SK-N-SH treated with all-trans-retinoic acid at 6 μM for 48 hours (cell line): ENCODE measurements around the gene LIMK1.

ENCODE experiments used
- ATAC-seq: fragments of 200-7000 bp; cut with Tn5 transposase; 3 replicates; pipeline ENCODE4 v1.9.1; 2020; ENCODE audit warnings: mild to moderate bottlenecking, moderate library complexity
- ARNTL ChIP-seq: fragments of 450-650 bp; formaldehyde crosslinking; IDR thresholded peaks from 2 replicates; pipeline ENCODE4 v1.5.0; 2020; ENCODE audit warnings: low read depth, mild to moderate bottlenecking, moderate library complexity, borderline replicate concordance
- BACH2 ChIP-seq: fragments of 250-450 bp; sonication (Bioruptor Pico); IDR thresholded peaks from 2 replicates; pipeline ENCODE4 v1.9.0; 2021; ENCODE audit warnings: mild to moderate bottlenecking, borderline replicate concordance
- CSDC2 ChIP-seq: fragments of 250-450 bp; sonication (Bioruptor Pico); IDR thresholded peaks from 2 replicates; pipeline ENCODE4 v1.5.0; 2020; ENCODE audit warnings: mild to moderate bottlenecking, moderate library complexity
- ESRRG ChIP-seq: fragments of 250-450 bp; sonication (Bioruptor Pico); IDR thresholded peaks from 2 replicates; pipeline ENCODE4 v1.6.1; 2021; ENCODE audit warnings: mild to moderate bottlenecking
- GLIS3 ChIP-seq: fragments of 250-450 bp; sonication (Bioruptor Pico); IDR thresholded peaks from 2 replicates; pipeline ENCODE4 v1.5.0; 2020; ENCODE audit warnings: mild to moderate bottlenecking, moderate library complexity
- ISL1 ChIP-seq: fragments of 250-450 bp; sonication (Bioruptor Pico); IDR thresholded peaks from 2 replicates; pipeline ENCODE4 v2.1.2; 2022; ENCODE audit warnings: mild to moderate bottlenecking, moderate library complexity
- PPARA ChIP-seq: fragments of 250-450 bp; sonication (Bioruptor Pico); IDR thresholded peaks from 2 replicates; pipeline ENCODE4 v1.5.0; 2020; ENCODE audit warnings: mild to moderate bottlenecking, borderline replicate concordance
- RARB ChIP-seq: fragments of 250-450 bp; sonication (Bioruptor Pico); IDR thresholded peaks from 2 replicates; pipeline ENCODE4 v1.8.0; 2021; ENCODE audit warnings: mild to moderate bottlenecking, moderate library complexity
- SNAI2 ChIP-seq: fragments of 250-450 bp; sonication (Bioruptor Pico); IDR thresholded peaks from 2 replicates; pipeline ENCODE4 v1.5.0; 2020; ENCODE audit warnings: mild to moderate bottlenecking, moderate library complexity
- TCF4 ChIP-seq: fragments of 250-450 bp; sonication (Bioruptor Pico); IDR thresholded peaks from 2 replicates; pipeline ENCODE4 v1.8.0; 2021; ENCODE audit warnings: mild to moderate bottlenecking, moderate library complexity, borderline replicate concordance
- TOX ChIP-seq: fragments of 250-450 bp; sonication (Bioruptor Pico); IDR thresholded peaks from 2 replicates; pipeline ENCODE4 v1.8.0; 2021; ENCODE audit warnings: mild to moderate bottlenecking, moderate library complexity, borderline replicate concordance
- ZC3H10 ChIP-seq: fragments of 250-450 bp; sonication (Bioruptor Pico); IDR thresholded peaks from 2 replicates; pipeline ENCODE4 v1.5.1; 2021; ENCODE audit warnings: mild to moderate bottlenecking, moderate library complexity
- ZFP3 ChIP-seq: fragments of 250-450 bp; sonication (Bioruptor Pico); IDR thresholded peaks from 2 replicates; pipeline ENCODE4 v1.5.0; 2020; ENCODE audit warnings: mild to moderate bottlenecking, moderate library complexity
- ZFP30 ChIP-seq: fragments of 450-650 bp; formaldehyde crosslinking; IDR thresholded peaks from 2 replicates; pipeline ENCODE4 v1.5.0; 2022; ENCODE audit warnings: mild to moderate bottlenecking, moderate library complexity
- ZNF70 ChIP-seq: fragments of 450-650 bp; formaldehyde crosslinking; IDR thresholded peaks from 2 replicates; pipeline ENCODE4 v1.5.0; 2020; ENCODE audit warnings: mild to moderate bottlenecking, moderate library complexity
- ZNF8 ChIP-seq: fragments of 450-650 bp; formaldehyde crosslinking; IDR thresholded peaks from 2 replicates; pipeline ENCODE4 v1.5.0; 2020; ENCODE audit warnings: mild to moderate bottlenecking, moderate library complexity
- TF ChIP-seq, protein P1 (sequence below): fragments of 250-450 bp; sonication (Bioruptor Pico); IDR thresholded peaks from 2 replicates; pipeline ENCODE4 v1.8.0; 2020; ENCODE audit warnings: mild to moderate bottlenecking, moderate library complexity, borderline replicate concordance
- TF ChIP-seq, protein P2 (sequence below): fragments of 250-450 bp; sonication (Bioruptor Pico); IDR thresholded peaks from 2 replicates; pipeline ENCODE4 v1.5.0; 2020; ENCODE audit warnings: mild to moderate bottlenecking, moderate library complexity
- TF ChIP-seq, protein P3 (sequence below): fragments of 250-450 bp; sonication (Bioruptor Pico); IDR thresholded peaks from 2 replicates; pipeline ENCODE4 v1.8.0; 2021; ENCODE audit warnings: low read depth, mild to moderate bottlenecking, moderate library complexity, borderline replicate concordance
- TF ChIP-seq, protein P4 (sequence below): fragments of 250-450 bp; sonication (Bioruptor Pico); IDR thresholded peaks from 2 replicates; pipeline ENCODE4 v1.5.1; 2020; ENCODE audit warnings: low read depth, mild to moderate bottlenecking, moderate library complexity
- TF ChIP-seq, protein P5 (sequence below): fragments of 250-450 bp; sonication (Bioruptor Pico); IDR thresholded peaks from 2 replicates; pipeline ENCODE4 v1.5.1; 2021; ENCODE audit warnings: mild to moderate bottlenecking, moderate library complexity

Gene LIMK1

DNA sequence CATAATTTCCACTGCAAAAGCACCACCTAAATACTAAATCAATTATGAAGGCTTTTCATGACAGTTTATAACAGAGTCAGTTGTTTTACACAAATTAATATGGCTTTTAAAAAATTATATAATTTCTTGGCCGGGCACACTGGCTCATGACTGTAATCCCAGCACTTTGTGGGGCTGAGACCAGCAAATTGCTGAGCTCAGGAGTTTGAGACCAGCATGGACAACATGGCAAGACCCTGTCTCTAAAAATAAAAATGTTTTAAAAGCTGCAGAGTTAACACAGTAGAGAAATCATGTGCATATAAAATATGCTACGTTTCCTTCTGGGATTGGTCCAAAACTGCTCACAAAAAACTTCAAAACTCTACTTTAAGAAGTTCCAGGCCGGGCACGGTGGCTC, 46.9 kb downstream of the LIMK1 start (continued):
- TF ChIP-seq, protein P1, sequence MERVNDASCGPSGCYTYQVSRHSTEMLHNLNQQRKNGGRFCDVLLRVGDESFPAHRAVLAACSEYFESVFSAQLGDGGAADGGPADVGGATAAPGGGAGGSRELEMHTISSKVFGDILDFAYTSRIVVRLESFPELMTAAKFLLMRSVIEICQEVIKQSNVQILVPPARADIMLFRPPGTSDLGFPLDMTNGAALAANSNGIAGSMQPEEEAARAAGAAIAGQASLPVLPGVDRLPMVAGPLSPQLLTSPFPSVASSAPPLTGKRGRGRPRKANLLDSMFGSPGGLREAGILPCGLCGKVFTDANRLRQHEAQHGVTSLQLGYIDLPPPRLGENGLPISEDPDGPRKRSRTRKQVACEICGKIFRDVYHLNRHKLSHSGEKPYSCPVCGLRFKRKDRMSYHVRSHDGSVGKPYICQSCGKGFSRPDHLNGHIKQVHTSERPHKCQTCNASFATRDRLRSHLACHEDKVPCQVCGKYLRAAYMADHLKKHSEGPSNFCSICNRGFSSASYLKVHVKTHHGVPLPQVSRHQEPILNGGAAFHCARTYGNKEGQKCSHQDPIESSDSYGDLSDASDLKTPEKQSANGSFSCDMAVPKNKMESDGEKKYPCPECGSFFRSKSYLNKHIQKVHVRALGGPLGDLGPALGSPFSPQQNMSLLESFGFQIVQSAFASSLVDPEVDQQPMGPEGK (CRISPR knock-in tag): no peak
- TF ChIP-seq ARNTL (CRISPR knock-in tag) (no peak), TOX (CRISPR knock-in tag) (no peak)

DNA sequence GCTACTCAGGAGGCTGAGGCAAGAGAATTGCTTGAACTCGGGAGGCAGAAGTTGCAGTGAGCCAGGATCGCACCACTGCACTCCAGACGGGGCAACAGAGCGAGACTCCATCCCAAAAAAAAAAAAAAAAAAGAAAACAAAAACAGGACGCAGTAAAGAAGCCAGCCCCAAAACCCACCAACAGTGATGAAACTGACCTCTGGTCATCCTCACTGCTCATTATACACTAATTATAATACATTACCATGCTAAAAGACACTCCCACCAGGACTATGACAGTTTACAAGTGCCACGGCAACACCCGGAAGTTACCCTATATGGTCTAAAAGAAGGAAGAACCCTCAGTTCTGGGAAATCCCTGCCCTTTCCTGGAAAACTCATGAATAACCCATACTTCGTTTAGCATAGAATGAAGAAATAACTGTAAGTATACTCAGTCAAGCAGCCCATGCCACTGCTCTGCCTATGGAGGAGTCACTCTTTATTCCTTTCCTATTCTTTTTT, 50.6 kb downstream of the LIMK1 start:
- TF ChIP-seq, protein P2, sequence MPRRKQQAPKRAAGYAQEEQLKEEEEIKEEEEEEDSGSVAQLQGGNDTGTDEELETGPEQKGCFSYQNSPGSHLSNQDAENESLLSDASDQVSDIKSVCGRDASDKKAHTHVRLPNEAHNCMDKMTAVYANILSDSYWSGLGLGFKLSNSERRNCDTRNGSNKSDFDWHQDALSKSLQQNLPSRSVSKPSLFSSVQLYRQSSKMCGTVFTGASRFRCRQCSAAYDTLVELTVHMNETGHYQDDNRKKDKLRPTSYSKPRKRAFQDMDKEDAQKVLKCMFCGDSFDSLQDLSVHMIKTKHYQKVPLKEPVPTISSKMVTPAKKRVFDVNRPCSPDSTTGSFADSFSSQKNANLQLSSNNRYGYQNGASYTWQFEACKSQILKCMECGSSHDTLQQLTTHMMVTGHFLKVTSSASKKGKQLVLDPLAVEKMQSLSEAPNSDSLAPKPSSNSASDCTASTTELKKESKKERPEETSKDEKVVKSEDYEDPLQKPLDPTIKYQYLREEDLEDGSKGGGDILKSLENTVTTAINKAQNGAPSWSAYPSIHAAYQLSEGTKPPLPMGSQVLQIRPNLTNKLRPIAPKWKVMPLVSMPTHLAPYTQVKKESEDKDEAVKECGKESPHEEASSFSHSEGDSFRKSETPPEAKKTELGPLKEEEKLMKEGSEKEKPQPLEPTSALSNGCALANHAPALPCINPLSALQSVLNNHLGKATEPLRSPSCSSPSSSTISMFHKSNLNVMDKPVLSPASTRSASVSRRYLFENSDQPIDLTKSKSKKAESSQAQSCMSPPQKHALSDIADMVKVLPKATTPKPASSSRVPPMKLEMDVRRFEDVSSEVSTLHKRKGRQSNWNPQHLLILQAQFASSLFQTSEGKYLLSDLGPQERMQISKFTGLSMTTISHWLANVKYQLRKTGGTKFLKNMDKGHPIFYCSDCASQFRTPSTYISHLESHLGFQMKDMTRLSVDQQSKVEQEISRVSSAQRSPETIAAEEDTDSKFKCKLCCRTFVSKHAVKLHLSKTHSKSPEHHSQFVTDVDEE (CRISPR knock-in tag): no peak
- TF ChIP-seq ESRRG (CRISPR knock-in tag): no peak
- no peak for TF ChIP-seq ZFP30 (CRISPR knock-in tag)
- TF ChIP-seq GLIS3 (CRISPR knock-in tag): no peak
- TF ChIP-seq SNAI2 (CRISPR knock-in tag): no peak
- no peak; the same call in 2 of the 3 replicates for ATAC-seq

DNA sequence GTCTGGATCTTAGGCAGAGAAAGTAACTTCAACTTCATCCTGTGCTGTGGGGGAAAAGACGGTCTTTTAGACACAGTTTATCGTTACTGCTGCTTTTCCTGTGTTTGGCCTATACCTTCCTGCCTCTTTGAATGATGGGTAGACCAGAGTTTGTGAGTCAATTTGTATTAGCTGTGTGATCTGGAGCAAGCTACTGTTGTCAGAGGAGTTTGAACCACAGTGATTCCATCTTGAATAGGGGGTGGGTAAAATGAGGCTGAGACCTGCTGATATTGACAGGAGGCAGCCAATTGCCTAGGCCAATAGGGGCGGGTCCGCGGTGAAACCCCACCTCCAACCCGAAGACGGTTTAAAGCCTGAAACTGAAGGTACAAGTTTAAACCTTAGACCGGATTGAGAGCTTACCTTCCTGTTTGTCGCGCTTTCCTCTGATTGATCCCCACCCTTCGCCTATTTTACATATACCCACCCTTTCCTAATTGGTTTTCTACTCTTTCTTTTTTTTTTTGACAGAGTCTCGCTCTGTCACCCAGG, 54.8 kb downstream of the LIMK1 start:
- TF ChIP-seq ESRRG (CRISPR knock-in tag) (no peak), ZNF8 (CRISPR knock-in tag) (no peak), ZFP3 (no peak), CSDC2 (CRISPR knock-in tag) (no peak), TOX (CRISPR knock-in tag) (no peak), GLIS3 (CRISPR knock-in tag) (no peak), RARB (CRISPR knock-in tag) (no peak), ARNTL (CRISPR knock-in tag) (no peak), ZFP30 (CRISPR knock-in tag) (no peak), ISL1 (CRISPR knock-in tag) (no peak), ZC3H10 (no peak), PPARA (CRISPR knock-in tag) (no peak), BACH2 (CRISPR knock-in tag) (no peak), ZNF70 (CRISPR knock-in tag) (no peak), TCF4 (CRISPR knock-in tag) (no peak)
- TF ChIP-seq, protein P2 (CRISPR knock-in tag): no peak
- TF ChIP-seq, protein P3, sequence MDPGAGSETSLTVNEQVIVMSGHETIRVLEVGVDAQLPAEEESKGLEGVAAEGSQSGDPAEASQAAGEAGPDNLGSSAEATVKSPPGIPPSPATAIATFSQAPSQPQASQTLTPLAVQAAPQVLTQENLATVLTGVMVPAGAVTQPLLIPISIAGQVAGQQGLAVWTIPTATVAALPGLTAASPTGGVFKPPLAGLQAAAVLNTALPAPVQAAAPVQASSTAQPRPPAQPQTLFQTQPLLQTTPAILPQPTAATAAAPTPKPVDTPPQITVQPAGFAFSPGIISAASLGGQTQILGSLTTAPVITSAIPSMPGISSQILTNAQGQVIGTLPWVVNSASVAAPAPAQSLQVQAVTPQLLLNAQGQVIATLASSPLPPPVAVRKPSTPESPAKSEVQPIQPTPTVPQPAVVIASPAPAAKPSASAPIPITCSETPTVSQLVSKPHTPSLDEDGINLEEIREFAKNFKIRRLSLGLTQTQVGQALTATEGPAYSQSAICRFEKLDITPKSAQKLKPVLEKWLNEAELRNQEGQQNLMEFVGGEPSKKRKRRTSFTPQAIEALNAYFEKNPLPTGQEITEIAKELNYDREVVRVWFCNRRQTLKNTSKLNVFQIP: no peak
- TF ChIP-seq, protein P4, sequence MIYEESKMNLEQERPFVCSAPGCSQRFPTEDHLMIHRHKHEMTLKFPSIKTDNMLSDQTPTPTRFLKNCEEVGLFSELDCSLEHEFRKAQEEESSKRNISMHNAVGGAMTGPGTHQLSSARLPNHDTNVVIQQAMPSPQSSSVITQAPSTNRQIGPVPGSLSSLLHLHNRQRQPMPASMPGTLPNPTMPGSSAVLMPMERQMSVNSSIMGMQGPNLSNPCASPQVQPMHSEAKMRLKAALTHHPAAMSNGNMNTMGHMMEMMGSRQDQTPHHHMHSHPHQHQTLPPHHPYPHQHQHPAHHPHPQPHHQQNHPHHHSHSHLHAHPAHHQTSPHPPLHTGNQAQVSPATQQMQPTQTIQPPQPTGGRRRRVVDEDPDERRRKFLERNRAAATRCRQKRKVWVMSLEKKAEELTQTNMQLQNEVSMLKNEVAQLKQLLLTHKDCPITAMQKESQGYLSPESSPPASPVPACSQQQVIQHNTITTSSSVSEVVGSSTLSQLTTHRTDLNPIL (CRISPR knock-in tag): no peak
- TF ChIP-seq, protein P5, sequence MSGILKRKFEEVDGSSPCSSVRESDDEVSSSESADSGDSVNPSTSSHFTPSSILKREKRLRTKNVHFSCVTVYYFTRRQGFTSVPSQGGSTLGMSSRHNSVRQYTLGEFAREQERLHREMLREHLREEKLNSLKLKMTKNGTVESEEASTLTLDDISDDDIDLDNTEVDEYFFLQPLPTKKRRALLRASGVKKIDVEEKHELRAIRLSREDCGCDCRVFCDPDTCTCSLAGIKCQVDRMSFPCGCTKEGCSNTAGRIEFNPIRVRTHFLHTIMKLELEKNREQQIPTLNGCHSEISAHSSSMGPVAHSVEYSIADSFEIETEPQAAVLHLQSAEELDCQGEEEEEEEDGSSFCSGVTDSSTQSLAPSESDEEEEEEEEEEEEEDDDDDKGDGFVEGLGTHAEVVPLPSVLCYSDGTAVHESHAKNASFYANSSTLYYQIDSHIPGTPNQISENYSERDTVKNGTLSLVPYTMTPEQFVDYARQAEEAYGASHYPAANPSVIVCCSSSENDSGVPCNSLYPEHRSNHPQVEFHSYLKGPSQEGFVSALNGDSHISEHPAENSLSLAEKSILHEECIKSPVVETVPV (CRISPR knock-in tag): no peak
- TF ChIP-seq, protein P1 (CRISPR knock-in tag): no peak

More for the DNA sequence above, 54.8 kb downstream of the LIMK1 start:
- no peak for ATAC-seq
